ENCODE data around the gene FATE1. TPM values are rescaled to one million over a fixed set of nuclear protein-coding genes. Genes with fewer than 3 reads are reported as not detected.

Gene FATE1
- total RNA-seq, 1 experiment from 2014 or later = not detected

DNA sequence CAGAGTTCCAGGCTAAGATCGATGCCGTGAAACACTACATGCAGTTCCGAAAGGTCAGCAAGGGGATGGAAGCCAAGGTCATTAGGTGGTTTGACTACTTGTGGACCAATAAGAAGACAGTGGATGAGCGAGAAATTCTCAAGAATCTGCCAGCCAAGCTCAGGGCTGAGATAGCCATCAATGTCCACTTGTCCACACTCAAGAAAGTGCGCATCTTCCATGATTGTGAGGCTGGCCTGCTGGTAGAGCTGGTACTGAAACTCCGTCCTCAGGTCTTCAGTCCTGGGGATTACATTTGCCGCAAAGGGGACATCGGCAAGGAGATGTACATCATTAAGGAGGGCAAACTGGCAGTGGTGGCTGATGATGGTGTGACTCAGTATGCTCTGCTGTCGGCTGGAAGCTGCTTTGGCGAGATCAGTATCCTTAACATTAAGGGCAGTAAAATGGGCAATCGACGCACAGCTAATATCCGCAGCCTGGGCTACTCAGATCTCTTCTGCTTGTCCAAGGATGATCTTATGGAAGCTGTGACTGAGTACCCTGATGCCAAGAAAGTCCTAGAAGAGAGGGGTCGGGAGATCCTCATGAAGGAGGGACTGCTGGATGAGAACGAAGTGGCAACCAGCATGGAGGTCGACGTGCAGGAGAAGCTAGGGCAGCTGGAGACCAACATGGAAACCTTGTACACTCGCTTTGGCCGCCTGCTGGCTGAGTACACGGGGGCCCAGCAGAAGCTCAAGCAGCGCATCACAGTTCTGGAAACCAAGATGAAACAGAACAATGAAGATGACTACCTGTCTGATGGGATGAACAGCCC is 28.0 kb downstream of the FATE1 start:
- DNase-seq (ENCODE audit: low read depth) = no peak

DNA sequence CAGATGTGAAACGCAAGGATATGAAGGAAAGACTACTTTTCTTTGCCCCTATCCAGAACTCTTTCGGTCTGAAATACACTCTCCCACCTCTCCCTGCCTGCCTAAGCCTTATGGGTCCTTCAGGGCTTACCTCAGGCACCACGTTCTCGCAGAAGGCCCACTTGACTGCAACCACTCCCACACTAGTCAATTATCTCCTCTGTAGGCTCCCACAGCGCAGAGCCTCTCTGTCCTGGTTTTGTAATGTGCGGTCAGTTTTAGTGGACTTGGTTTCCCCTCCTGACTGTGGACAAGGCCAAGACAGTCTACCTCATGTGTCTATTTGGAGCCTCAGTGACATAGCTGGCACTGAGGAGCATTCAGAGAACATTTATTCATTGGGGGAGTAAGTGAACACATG is 29.8 kb downstream of the FATE1 start:
- no peak for DNase-seq (ENCODE audit: low read depth)

DNA sequence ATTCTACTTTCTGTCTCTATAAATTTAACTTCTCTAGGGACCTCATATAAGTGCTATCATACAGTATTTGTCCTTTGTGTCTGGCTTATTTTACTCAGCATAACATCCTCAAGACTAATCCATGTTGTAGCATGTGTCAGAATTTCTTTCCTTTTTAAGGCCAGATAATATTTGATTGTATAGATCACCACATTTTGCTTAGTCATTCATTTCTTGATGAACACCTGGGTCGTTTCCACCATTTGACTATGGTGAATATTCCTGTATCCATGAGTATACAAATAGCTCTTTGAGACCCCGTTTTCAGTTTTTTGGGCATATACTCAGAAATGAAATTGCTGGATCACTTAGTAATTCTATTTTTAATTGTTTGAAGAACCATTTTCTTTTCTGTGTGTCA is 30.7 kb downstream of the FATE1 start:
- DNase-seq (ENCODE audit: low read depth) = no peak

DNA sequence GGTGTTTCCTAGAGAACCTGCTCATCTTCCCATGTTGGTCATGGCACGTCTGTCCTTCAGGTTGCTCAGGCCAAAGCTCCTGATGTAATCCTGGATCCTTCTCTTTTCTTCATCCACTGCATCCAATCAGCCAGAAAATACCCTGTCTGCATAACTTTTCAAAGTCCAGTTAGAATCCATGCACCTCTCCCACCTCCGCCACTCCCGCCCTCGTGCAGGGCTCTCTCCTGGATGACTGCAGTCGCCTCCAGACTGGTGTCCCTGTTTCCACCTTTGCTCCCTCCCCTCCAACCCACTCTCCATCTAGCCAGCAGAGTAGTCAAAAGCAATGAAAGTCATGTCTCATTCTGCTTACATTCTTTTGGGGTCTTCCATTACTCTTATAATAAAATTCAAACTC is 34.7 kb downstream of the FATE1 start:
- DNase-seq (ENCODE audit: low read depth) = no peak

DNA sequence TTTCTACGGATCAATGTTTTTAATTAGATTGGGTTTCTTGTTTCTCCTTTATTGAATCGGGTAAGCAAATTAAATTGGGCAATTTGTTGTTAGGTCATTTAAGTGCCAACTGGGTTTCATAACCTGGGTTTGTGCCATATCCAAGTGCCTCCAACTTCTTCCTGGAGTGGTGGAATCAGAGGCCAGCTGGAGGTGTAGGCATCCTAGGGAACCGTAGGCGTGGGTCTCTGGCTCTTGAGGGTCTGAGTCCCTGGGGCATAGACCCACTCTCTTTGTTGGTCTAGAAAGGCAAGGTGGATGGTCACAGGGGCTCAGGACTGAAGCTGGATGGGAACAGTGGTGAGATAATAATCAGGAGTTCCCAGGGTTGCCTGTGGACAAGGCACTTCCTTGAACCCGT is 37.0 kb downstream of the FATE1 start:
- no peak for DNase-seq (ENCODE audit: low read depth)

DNA sequence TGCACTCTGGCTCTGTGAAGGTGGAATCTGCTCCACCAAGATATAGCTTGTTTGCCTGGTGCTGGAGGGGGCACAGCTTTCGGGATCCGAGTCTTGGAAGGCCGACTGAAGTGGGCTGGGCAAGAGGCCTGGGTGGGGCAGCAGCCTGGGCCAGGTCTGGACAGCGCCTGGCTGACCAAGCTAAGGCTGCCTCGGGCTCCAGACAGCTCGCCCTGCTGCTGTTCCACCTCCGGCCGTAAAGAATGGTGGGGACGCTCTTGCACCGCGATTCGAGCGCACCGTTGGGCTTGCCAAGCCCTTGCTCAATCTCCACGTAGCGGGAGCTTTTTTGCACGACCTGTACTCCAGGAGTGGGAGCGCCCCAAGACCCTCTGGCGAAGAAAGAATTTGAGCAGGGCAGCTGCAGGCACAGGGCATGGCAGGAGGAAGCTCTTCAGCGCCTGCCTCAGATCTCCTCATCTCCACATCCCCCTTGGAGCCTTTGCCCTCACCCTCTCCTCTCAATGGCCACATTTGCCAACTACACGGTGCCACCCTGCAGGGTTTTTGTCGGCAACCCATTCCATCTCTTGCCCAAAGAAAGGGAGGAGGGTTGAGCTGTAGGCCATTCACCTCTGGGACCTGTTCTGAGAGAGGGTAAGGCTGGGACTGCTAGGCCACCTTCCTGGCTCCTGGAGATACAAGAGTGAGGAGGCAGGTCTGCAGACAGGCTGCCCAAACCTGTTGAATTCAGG is 37.6 kb downstream of the FATE1 start:
- peak; percentile 53 for DNase-seq (ENCODE audit: low read depth)

DNA sequence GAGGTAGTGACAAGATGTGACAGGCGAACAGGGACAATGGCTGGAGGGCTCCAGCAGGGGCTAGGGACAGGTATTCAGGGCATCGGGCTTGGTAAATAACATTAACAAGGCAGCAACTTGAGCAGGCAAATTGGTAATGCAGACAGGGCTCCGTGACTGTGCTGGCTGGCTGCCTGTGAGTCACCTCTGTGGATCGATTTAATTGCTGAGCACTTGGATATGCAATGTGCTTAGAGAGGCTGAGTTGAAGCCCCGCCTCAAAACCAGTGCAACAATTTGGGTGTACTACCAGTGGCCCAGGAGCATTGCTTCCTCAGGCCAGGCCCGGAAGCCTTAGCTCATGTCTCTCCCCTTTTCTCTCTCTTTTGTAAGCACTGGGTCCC is 38.2 kb downstream of the FATE1 start:
- peak; percentile 75 for DNase-seq (ENCODE audit: low read depth)

DNA sequence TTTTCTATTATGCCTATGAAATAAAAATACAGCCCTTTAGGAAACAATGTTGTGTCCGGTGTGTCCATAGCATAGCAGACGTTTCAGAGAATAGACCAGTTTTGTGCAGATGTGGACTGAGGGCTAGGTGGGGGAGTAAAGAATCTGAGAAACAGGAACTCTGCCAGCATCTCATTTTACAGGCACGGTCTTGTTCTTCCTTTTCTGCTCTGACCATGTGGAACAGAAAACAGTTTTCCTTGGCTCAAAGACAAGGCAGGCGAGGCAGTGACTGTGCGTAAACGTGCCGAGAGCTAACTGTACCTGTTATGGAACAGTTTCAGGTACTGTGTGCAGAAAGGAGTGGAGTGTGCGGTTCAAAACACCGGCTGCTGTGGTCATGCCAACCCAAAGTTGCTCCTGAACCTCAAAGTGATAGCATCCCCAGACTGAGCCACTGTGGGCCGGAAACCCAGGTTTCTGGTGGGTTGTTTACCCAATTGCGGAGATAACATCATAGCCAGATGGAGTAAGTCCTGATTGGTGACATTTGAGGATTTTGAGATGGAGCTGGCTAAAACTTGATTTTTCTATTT is 38.9 kb downstream of the FATE1 start:
- DNase-seq (ENCODE audit: low read depth) = peak; percentile 29

DNA sequence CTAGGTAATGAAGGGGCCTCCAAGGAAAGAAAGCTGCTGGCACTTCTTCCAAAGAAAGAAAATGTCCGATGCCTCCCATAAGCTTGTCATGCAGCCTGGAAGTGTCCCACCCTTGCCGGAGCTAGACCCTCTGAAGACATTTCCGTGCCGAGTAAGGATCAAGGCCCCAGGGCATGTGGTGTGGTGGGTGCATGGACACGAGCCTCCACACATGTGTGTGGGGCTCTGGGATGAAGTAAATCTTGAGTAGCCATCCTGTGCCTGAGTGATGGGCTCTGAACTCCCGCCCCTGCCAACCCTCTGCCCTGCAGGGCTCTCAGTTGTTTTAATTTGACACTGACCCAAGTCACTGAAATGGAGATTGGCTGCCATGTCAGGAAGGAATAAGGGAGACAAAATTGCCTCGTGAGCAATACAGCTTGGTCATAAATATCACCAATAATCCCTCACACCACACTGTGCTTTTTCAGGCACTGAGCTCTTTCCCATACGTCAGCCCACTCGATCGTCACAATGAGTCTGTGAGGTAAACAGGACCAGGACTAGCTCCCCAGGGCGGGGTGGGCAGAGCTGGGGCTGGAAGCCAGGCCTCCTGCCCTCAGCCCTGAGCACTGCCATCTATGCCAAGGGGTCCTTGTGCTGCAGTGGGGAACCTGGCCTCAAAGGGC is 43.3 kb downstream of the FATE1 start:
- no peak for DNase-seq (ENCODE audit: low read depth)

DNA sequence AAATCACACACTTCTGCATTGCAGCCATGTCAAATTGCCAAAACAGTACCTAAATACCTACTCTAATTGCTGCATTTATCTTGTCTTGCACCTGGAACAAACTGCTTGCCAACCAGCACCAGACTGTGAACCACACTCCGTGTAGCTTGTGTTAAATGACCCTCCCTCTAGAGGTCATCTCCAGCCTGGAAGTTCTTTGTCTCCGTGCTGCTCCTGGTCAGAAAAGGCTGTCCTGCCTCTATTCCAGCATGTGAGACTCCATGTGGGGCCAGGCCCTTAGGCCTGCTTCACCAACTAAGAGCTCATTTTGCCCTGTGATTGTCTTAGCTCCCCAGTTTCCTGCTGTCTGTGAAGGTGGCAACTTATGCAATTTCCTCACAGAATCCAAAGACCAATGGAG is 47.0 kb downstream of the FATE1 start:
- DNase-seq (ENCODE audit: low read depth) = no peak

DNA sequence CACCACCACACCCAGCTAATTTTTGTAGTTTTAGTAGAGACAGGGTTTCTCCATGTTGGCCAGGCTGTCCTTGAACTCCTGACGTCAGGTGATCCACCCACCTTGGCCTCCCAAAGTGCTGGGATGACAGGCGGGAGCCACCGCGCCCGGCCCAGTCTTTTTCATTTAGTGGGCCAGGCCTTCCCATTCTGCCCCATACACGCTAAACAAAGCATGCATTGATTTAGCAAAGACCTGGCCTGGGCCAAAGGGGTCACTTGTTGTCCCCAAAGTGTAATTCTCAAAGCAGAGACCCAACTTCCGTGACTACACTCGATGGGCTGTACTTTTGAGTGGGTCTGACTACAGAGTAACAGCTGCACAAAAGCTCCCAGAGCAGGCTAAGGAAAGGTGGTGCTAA is 47.9 kb downstream of the FATE1 start:
- DNase-seq (ENCODE audit: low read depth) = no peak

DNA sequence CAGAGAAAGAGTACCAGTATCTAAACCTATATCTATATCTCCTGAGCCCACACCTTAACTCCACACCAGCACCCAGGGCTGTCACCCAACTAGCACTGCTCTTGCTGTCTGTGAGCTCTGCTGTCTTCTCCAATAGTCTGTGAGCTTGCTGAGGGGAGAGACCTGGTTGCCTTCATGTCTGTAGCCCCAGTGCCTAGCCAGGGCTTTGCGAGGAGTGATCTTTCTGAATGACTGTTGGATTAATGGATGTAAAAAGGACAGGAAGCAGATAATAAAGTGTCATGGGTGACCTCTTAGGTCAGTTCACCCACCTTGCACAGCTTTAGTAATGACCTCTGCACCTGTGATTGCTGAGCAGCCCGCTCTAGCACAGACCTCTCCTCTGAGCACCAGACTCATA is 49.2 kb downstream of the FATE1 start:
- no peak for DNase-seq (ENCODE audit: low read depth)

DNA sequence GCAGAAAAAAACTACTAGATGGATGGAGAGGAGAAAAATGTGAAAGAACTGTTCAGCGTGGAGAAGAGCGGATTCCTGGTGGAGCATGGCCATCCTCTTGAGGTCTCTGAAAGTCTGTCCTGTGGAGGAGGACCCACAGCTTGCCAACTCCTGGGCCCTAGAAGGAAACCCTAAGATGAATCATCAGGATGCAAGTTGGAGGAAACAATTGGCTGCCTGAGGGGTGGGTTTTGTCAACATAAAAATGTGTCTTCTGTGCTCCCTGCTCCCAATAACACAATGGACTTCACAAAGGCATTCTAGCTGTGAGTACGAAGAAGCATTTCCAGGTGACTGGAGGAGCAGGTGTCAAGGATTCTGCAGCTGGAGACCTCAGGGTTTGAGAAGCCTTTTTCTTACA is 55.9 kb downstream of the FATE1 start:
- DNase-seq (ENCODE audit: low read depth) = no peak

Other genes starting within 250 kb of the FATE1 start
- not detected in 2 replicates for gene PASD1, start 152.4 kb upstream of the FATE1 start, total RNA-seq (2014; rRNA removed; shearing (Covaris generic))
- not detected in 2 replicates for gene PRRG3, start 20.6 kb upstream of the FATE1 start, total RNA-seq (2014; rRNA removed; shearing (Covaris generic))
- gene CNGA2, start 18.7 kb downstream of the FATE1 start, total RNA-seq (2014; rRNA removed; shearing (Covaris generic)) = not detected in 2 replicates
- gene MAGEA4, start 196.9 kb downstream of the FATE1 start, total RNA-seq (2014; rRNA removed; shearing (Covaris generic)) = 0.59 and 0.60 TPM in 2 replicates

All from RPMI7951 (cell line).